ENCODE measurements around the gene ETFA.

- TF ChIP-seq POLR2A (IDR thresholded peaks at IDR 0.05) (no peak), CTCF (IDR thresholded peaks at IDR 0.05) (no peak)
Observed at GRCh38 chr15:76181705-76182107, 129.6 kb downstream of the ETFA start.

All from prostate gland (tissue), 2 donors.